ENCODE measurements around the gene CLCN7. TPM values are rescaled to one million over a fixed set of nuclear protein-coding genes. Genes with fewer than 3 reads are reported as not detected.

Gene CLCN7
- total and polyA plus RNA-seq, 2 of the 8 experiments (the other 6 are each of a cell fraction or from before 2014, with no cell fraction given): 38.6 to 81.5 TPM

DNA sequence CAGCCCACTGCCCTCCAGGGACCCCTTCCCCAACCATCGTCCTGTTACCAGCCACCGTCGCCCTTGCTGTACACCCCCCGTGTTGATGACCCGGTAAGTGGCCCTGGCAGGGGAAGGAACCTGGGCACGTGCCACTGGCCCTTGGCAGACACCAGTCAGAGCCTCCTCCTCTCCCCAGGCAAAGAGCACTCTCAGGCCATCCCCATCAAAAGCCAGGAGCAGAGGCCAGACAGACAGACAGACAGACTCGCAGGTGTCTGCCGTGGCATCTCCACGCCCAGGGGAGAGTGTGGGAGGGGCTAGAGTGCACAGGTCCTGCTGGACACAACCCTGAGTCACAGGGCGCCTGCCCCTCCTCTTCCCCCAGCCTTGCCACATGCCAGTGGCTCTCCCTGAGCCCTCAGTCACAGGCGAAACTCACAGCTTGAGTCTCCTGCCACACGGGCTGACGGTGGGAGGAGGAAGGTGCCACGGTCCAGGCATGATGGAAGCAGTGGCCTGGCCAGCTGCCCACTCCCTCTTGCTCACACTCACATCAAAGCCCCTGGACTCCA, 7.8 kb downstream of the CLCN7 start (continued):
- TF ChIP-seq SP1 (IDR thresholded peaks at IDR 0.05; ENCODE audit: low read depth, low read length) (no peak), CHD7 (IDR thresholded peaks at IDR 0.05; ENCODE audit: insufficient replicate concordance, low read length) (no peak), CHD2 (IDR thresholded peaks at IDR 0.05; ENCODE audit: low read length) (no peak), MAFK (IDR thresholded peaks at IDR 0.05; ENCODE audit: low read depth, low read length) (no peak), GTF2F1 (IDR thresholded peaks at IDR 0.05; ENCODE audit: borderline replicate concordance, low read depth, low read length) (no peak), NANOG (IDR thresholded peaks at IDR 0.05; ENCODE audit: insufficient read depth, low read depth, low read length, poor library complexity, severe bottlenecking) (no peak), ZNF274 (IDR thresholded peaks at IDR 0.05; ENCODE audit: borderline replicate concordance, extremely low read depth, low read length) (no peak), SP2 (IDR thresholded peaks at IDR 0.05; ENCODE audit: low read length) (no peak), KDM1A (IDR thresholded peaks at IDR 0.05; ENCODE audit: borderline replicate concordance, low read length) (no peak), RXRA (IDR thresholded peaks at IDR 0.05; ENCODE audit: insufficient read depth, low read depth, low read length) (no peak)
